Measurements from ENCODE around the gene RPAIN. TPM values are rescaled to one million over a fixed set of nuclear protein-coding genes. Genes with fewer than 3 reads are reported as not detected.

The RPAIN gene
- total and polyA plus RNA-seq, 10 of the 15 experiments (the other 5 are each of a cell fraction or from before 2014, with no cell fraction given), result 45.8 to 109 (median 70.5) TPM

DNA sequence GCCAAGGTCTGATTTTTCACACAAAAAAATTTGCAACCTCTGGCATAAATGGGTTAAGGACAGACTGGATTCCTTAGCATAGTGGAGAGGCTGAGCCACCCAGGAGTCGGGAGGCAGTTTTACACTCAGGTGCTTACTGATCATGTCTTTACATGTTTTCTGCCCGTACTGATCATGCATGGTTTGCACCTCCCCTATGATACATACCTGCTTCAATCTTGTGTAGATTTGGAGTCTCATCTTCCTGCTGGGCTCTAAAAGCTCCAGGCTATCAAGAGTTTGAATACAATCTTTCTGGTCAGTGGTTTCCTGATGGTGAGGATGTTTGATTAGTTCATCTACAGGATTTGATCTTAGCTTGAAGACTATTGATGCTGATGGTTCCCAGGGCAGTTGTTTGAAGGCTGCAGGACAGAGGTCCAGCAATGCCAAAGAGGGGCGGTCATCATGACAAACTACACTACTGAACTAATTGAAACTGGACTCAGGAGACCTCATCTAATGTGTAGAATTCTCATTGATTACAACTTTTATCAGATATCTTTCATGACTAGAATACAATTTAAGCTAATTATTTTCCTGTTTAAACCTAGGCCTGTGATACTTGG, 12.1 kb downstream of the RPAIN start:
- no peaks in the 10 kb centered on the region for H4K20me1 ChIP-seq (ENCODE audit: control insufficient read depth, insufficient read depth)
- H3K4me3 ChIP-seq, result no peak overlapping the region
- 87% methylated on average over 3 of the region's 3 CpGs for WGBS (ENCODE audit: insufficient coverage, insufficient replicate concordance, low lambda C conversion rate, missing lambda C conversion rate)
- H3K9me3 ChIP-seq (replicated peaks; ENCODE audit: control insufficient read depth, insufficient read depth, low read length), result no peaks in the 10 kb centered on the region
- no peak for DNase-seq (ENCODE audit: low read depth, low spot score)
- POLR2A ChIA-PET, result no interaction called here
- no peak for FAIRE-seq
- H3K36me3 ChIP-seq (ENCODE audit: control insufficient read depth in 2 of 2, insufficient read depth in 2 of 2, low read length in 1 of 2), result peaks cover 29 to 37% of the 10 kb centered on the region in 2 experiments
- in situ Hi-C loops (cut with MboI) (no loop called here), intact Hi-C loops (cut with micrococcal nuclease; ENCODE audit: unreplicated experiment) (no loop called here)
- SMC1A ChIA-PET (ENCODE audit: uncharacterized antibody, unreplicated experiment), result interaction anchor here (1.2 to 1.5 kb wide), 2 partner anchors 8 to 9 kb away, joined by 3 read pairs; no protein-coding TSS in a partner anchor
- BruUV-seq (replicated peaks), result no TSS peak
- CTCF ChIA-PET, result interaction anchor here (1.4 kb wide), 1 partner anchor 15 kb away, joined by 3 read pairs; no protein-coding TSS in a partner anchor
- H3K4me2 ChIP-seq (ENCODE audit: control insufficient read depth, insufficient read depth), result no peak overlapping the region
- RAD21 ChIA-PET (ENCODE audit: unreplicated experiment), result no interaction called here
- H3K9ac ChIP-seq (ENCODE audit: control insufficient read depth, insufficient read depth, low read length), result no peak overlapping the region
- peaks cover 4% of the 10 kb centered on the region; the same call in 1 of the 2 replicates for H3K4me1 ChIP-seq (ENCODE audit: control insufficient read depth, insufficient read depth, low read length)
- H3K27ac ChIP-seq (ENCODE audit: control insufficient read depth, insufficient read depth), result no peak overlapping the region
- no peak for ATAC-seq
- H3K27me3 ChIP-seq (replicated peaks in 1 of 2; ENCODE audit: control insufficient read depth in 2 of 2, insufficient read depth in 2 of 2, low read length in 1 of 2), result no peaks in the 10 kb centered on the region
- peaks cover 18% of the 10 kb centered on the region for H3K79me2 ChIP-seq (ENCODE audit: control insufficient read depth, insufficient read depth, low read length)
- H2AFZ ChIP-seq (ENCODE audit: control insufficient read depth, low read depth, low read length), result no peak overlapping the region
- no peak for TF ChIP-seq ZNF24 (IDR thresholded peaks at IDR 0.05)
- no peak for TF ChIP-seq ESRRA (IDR thresholded peaks at IDR 0.05; ENCODE audit: low read length)
- TF ChIP-seq, protein P1, sequence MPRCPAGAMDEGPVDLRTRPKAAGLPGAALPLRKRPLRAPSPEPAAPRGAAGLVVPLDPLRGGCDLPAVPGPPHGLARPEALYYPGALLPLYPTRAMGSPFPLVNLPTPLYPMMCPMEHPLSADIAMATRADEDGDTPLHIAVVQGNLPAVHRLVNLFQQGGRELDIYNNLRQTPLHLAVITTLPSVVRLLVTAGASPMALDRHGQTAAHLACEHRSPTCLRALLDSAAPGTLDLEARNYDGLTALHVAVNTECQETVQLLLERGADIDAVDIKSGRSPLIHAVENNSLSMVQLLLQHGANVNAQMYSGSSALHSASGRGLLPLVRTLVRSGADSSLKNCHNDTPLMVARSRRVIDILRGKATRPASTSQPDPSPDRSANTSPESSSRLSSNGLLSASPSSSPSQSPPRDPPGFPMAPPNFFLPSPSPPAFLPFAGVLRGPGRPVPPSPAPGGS (IDR thresholded peaks at IDR 0.05; ENCODE audit: borderline replicate concordance, insufficient read depth, low read depth, low read length, poor library complexity, severe bottlenecking), result peak; percentile 19
- TF ChIP-seq RBBP5 (conservative IDR thresholded peaks at IDR 0.05), result no peak
- TF ChIP-seq, protein P2, sequence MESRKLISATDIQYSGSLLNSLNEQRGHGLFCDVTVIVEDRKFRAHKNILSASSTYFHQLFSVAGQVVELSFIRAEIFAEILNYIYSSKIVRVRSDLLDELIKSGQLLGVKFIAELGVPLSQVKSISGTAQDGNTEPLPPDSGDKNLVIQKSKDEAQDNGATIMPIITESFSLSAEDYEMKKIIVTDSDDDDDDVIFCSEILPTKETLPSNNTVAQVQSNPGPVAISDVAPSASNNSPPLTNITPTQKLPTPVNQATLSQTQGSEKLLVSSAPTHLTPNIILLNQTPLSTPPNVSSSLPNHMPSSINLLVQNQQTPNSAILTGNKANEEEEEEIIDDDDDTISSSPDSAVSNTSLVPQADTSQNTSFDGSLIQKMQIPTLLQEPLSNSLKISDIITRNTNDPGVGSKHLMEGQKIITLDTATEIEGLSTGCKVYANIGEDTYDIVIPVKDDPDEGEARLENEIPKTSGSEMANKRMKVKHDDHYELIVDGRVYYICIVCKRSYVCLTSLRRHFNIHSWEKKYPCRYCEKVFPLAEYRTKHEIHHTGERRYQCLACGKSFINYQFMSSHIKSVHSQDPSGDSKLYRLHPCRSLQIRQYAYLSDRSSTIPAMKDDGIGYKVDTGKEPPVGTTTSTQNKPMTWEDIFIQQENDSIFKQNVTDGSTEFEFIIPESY (IDR thresholded peaks at IDR 0.05), result no peak
- no peak for TF ChIP-seq PAX5 (IDR thresholded peaks at IDR 0.05; ENCODE audit: borderline replicate concordance, low read depth, low read length)
- TF ChIP-seq, protein P3, sequence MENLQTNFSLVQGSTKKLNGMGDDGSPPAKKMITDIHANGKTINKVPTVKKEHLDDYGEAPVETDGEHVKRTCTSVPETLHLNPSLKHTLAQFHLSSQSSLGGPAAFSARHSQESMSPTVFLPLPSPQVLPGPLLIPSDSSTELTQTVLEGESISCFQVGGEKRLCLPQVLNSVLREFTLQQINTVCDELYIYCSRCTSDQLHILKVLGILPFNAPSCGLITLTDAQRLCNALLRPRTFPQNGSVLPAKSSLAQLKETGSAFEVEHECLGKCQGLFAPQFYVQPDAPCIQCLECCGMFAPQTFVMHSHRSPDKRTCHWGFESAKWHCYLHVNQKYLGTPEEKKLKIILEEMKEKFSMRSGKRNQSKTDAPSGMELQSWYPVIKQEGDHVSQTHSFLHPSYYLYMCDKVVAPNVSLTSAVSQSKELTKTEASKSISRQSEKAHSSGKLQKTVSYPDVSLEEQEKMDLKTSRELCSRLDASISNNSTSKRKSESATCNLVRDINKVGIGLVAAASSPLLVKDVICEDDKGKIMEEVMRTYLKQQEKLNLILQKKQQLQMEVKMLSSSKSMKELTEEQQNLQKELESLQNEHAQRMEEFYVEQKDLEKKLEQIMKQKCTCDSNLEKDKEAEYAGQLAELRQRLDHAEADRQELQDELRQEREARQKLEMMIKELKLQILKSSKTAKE (IDR thresholded peaks at IDR 0.05; ENCODE audit: low read depth, poor library complexity, severe bottlenecking), result no peak
- TF ChIP-seq GATAD2B (conservative IDR thresholded peaks at IDR 0.05; ENCODE audit: low read depth), result no peak
- TF ChIP-seq NBN (IDR thresholded peaks at IDR 0.05), result no peak
- no peak for TF ChIP-seq STAT3 (IDR thresholded peaks at IDR 0.05; ENCODE audit: low read depth, low read length)
- TF ChIP-seq SRF (IDR thresholded peaks at IDR 0.05; ENCODE audit: low read depth in 2 of 2, low read length in 2 of 2), result no peak
- peak; percentile 37 for TF ChIP-seq ZBED1 (IDR thresholded peaks at IDR 0.05; ENCODE audit: borderline replicate concordance)
- TF ChIP-seq RUNX3 (IDR thresholded peaks at IDR 0.05; ENCODE audit: low read length), result no peak
- TF ChIP-seq, protein P4, sequence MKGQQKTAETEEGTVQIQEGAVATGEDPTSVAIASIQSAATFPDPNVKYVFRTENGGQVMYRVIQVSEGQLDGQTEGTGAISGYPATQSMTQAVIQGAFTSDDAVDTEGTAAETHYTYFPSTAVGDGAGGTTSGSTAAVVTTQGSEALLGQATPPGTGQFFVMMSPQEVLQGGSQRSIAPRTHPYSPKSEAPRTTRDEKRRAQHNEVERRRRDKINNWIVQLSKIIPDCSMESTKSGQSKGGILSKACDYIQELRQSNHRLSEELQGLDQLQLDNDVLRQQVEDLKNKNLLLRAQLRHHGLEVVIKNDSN (IDR thresholded peaks at IDR 0.05; ENCODE audit: borderline replicate concordance, extremely low read length, insufficient read depth, low read depth, low read length), result no peak
- TF ChIP-seq SREBF2 (IDR thresholded peaks at IDR 0.05; ENCODE audit: low read length), result no peak
- TF ChIP-seq ATF7 (IDR thresholded peaks at IDR 0.05; ENCODE audit: low read depth), result no peak
- no peak for TF ChIP-seq SPI1 (IDR thresholded peaks at IDR 0.05; ENCODE audit: borderline replicate concordance, insufficient read depth, low read depth, low read length)
